Progenitor cell of endocrine pancreas (in vitro differentiated cells): ENCODE measurements around the gene NOX3. TPM values are rescaled to one million over a fixed set of nuclear protein-coding genes. Genes with fewer than 3 reads are reported as not detected.

Experiments used
- DNase-seq: peaks from one replicate; pipeline ENCODE4 v3.0.0; 2021; ENCODE audit warnings: low spot score; ENCODE audit not compliant: unreplicated experiment
- H3K27ac Mint-ChIP-seq: 2 replicates; pipeline ENCODE4 v1.8.0; 2021; ENCODE audit warnings: mild to moderate bottlenecking, moderate library complexity, mixed read lengths
- H3K27me3 Mint-ChIP-seq: 2 replicates; pipeline ENCODE4 v1.8.0; 2021; ENCODE audit warnings: mixed read lengths
- H3K36me3 Mint-ChIP-seq: 2 replicates; pipeline ENCODE4 v1.8.0; 2022; ENCODE audit warnings: mixed read lengths; ENCODE audit not compliant: insufficient read depth
- H3K4me1 Mint-ChIP-seq: 2 replicates; pipeline ENCODE4 v1.8.0; 2021; ENCODE audit warnings: low read depth, mixed read lengths
- H3K4me3 Mint-ChIP-seq: 2 replicates; pipeline ENCODE4 v1.8.0; 2021; ENCODE audit warnings: low read depth, mild to moderate bottlenecking, moderate library complexity, mixed read lengths
- H3K9me3 Mint-ChIP-seq: 2 replicates; pipeline ENCODE4 v1.8.0; 2021; ENCODE audit warnings: low read depth, mixed read lengths
- CTCF ChIP-seq: fragments of 200-600 bp; sonication (generic); IDR thresholded peaks from one replicate; pipeline ENCODE4 v1.5.0; 2021; ENCODE audit warnings: antibody characterized with exemption, mild to moderate bottlenecking; ENCODE audit not compliant: unreplicated experiment
- total RNA-seq: library from RNA; stranded (reverse); gene quantifications from 2 replicates; pipeline ENCODE4 v1.2.1, GENCODE V29; 2021

The NOX3 gene
- total RNA-seq, 1 donor from 2014 or later, result not detected

GRCh38 chr6:155378276-155378675 is 77.4 kb downstream of the NOX3 start:
- Mint-ChIP-seq H3K27me3 (no peaks in the 10 kb centered on the region), H3K9me3 (no peaks in the 10 kb centered on the region), H3K4me3 (no peak overlapping the region), H3K4me1 (peaks cover 7% of the 10 kb centered on the region), H3K27ac (no peak overlapping the region), H3K36me3 (no peaks in the 10 kb centered on the region)
- TF ChIP-seq CTCF, result no peak
- DNase-seq, result no peak

GRCh38 chr6:155377061-155377460 is 78.6 kb downstream of the NOX3 start:
- H3K4me1 Mint-ChIP-seq, result peaks cover 12% of the 10 kb centered on the region
- H3K27me3 Mint-ChIP-seq, result peaks cover under 1% of the 10 kb centered on the region
- DNase-seq, result no peak
- no peaks in the 10 kb centered on the region for H3K9me3 Mint-ChIP-seq
- H3K36me3 Mint-ChIP-seq, result no peaks in the 10 kb centered on the region
- TF ChIP-seq CTCF, result no peak
- H3K4me3 Mint-ChIP-seq, result no peak overlapping the region
- no peak overlapping the region for H3K27ac Mint-ChIP-seq

- Mint-ChIP-seq H3K4me3 (no peak overlapping the region), H3K4me1 (peaks cover 12% of the 10 kb centered on the region), H3K27me3 (peaks cover 8% of the 10 kb centered on the region), H3K9me3 (no peaks in the 10 kb centered on the region), H3K27ac (no peak overlapping the region), H3K36me3 (no peaks in the 10 kb centered on the region)
- DNase-seq, result no peak
- no peak for TF ChIP-seq CTCF
Measured at GRCh38 chr6:155375801-155376200, 79.8 kb downstream of the NOX3 start.

GRCh38 chr6:155374681-155375080 is 81.0 kb downstream of the NOX3 start:
- no peaks in the 10 kb centered on the region for H3K9me3 Mint-ChIP-seq
- H3K36me3 Mint-ChIP-seq, result no peaks in the 10 kb centered on the region
- no peak for TF ChIP-seq CTCF
- no peak overlapping the region for H3K27ac Mint-ChIP-seq
- no peak overlapping the region for H3K4me3 Mint-ChIP-seq
- DNase-seq, result no peak
- H3K27me3 Mint-ChIP-seq, result peaks cover 11% of the 10 kb centered on the region
- peaks cover 12% of the 10 kb centered on the region for H3K4me1 Mint-ChIP-seq

DNA sequence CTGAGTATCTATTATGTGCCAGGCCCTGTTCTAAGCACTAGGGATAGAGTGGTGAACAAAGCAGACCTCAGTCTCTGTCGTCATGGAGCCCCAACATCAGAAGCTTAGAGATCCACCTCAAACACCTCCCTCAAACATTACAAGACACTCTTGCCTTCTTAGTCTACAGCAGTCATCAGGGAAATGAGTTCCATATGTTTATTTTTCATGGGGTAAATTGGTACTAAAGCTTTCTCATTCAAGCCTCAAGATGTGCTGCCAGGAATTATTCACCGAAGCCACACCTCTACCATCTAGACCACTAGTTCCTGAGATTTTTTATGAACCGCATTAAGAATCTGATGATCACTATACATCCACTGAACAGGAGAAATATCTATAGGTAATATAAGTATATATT is 82.4 kb downstream of the NOX3 start:
- no peak overlapping the region for H3K4me3 Mint-ChIP-seq
- no peak for DNase-seq
- H3K4me1 Mint-ChIP-seq, result peaks cover 12% of the 10 kb centered on the region
- H3K36me3 Mint-ChIP-seq, result no peaks in the 10 kb centered on the region
- H3K27me3 Mint-ChIP-seq, result peaks cover 11% of the 10 kb centered on the region
- H3K27ac Mint-ChIP-seq, result no peak overlapping the region
- H3K9me3 Mint-ChIP-seq, result no peaks in the 10 kb centered on the region
- TF ChIP-seq CTCF, result no peak
